HG02870 (cell line): ENCODE data around the gene WASF2.
"Not testable (repeated sequence)": the region's sequence is repeated elsewhere in the genome, so short reads cannot be mapped to it uniquely, and the experiment has no call there.

Experiments
- ATAC-seq: cut with Tn5 transposase; IDR thresholded peaks from one replicate; pipeline ENCODE4 v1.9.1; 2021; ENCODE audit warnings: mild to moderate bottlenecking, moderate library complexity; ENCODE audit not compliant: unreplicated experiment

WASF2 gene

DNA sequence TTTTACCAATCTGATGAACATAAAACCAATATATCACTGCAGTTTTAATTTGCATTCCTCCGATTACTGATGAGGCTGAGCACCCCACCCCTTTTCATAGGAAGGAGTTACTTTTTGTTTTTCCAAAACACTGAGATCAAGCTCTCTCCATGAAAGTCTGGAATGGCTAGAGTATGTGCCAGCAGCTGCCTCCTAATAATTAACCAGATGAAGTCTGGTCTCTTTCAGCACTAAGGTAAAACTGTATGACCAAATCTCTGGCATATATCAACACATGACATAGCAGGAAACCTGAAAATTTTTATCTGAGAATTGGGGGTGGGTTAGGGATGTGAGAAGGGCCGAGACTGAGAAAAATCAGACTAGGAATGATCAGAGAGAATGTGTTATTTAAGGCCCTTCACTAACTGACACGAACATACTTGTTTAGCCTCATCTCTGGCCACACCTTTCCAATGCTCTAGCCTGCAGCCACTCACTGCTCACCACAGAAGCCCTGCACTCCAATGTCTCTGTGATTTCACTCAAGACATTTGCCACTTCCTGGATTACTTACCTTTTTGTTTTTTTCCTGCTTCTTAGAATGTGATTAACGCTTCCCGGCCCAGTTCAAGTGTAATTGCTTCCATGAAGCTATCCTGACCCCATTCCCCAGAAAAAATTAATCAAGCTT lies 34.7 kb downstream of the WASF2 start:
- ATAC-seq, result no peak

DNA sequence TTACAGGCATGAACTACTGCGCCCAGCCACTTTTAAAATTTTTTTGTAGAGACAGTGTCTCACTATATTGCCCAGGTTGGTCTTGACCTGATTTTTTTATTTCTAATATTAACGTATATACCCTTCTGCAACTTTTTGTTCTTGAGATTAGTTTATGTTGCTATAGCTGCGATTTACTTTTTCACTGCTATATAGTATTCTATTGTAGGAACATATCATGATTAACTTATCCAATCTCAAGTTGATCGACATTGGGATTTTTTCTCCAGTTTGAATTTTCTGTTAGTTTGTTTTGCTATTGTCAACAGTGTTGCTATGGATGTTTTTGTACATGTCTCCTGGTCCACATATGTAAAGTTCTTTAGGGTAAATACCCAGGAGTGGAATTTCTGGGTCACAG lies 35.4 kb downstream of the WASF2 start:
- ATAC-seq, result no peak

DNA sequence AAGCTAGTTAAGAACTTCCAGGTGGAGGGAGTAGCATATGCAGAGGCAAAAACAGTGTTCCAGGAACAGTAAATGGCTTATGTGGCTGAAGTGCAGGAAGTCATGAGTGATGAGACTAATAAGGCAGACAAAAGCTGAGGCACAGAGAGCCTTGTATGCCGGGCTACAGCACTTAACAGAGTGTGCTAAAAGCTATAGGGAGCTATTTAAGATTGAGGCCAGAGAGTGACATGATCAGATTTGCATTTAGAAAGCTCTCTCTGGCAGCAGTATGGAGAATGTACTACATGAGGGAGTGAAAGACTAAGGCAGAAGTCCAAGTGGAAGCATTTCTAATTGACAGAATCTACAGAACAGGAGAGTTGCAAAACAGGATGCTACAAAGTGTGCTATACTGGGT lies 38.6 kb downstream of the WASF2 start:
- no peak for ATAC-seq

DNA sequence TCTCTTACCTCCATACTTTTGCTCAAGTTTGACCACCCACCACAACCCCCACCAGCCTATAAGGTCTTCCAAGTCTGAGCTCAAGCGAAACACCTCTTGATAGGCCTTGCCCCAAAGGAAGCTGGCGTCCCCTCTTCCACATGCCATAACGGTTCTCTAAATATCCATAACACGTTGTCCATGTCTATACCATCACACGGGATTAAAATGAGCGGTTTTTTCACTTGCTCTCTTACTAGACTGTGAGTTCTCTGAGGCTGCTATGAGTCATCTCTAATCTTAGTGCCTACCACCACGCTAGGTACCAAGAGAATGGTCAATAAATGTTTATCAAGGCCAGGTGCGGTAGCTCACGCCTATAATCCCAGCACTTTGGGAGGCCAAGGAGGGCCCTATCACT lies 41.0 kb downstream of the WASF2 start:
- no peak for ATAC-seq

DNA sequence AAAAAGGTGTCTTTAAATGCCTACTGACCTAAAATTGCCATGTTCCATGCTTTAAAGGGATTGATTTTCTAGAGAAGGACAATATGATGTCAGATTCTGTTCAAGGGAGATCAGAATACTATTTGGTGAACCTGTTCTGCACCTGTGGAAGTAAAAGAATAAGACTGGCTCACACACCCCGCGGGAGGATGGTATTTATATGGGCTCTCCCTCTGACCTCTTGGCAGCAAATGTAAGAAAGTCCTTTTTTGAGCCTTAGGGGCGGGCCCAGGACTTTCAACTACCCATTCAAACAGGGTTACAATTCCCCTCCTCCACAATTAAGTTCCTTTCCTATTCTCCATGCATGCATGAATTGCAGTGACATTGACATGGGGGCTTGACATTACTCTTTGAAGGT lies 42.1 kb downstream of the WASF2 start:
- ATAC-seq, result no peak

DNA sequence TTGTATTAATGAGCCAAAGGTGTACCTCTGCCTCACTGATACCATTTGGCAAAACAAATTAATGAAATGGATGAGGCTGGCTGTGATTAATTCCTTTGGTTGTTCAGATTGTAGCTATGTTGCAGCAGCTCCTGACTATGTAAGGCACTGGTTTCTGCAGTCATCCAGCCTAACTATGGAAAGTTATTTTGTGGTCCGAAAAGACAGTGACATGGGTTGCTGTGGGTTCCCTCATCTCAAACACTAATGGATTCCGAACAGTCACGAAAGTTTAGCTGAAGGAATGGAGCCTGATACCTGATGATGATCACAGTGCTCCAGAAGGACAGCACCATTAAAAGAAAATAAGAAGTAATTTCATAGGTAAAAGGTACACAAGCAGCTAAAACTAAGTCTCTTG lies 42.6 kb downstream of the WASF2 start:
- ATAC-seq, result no peak

DNA sequence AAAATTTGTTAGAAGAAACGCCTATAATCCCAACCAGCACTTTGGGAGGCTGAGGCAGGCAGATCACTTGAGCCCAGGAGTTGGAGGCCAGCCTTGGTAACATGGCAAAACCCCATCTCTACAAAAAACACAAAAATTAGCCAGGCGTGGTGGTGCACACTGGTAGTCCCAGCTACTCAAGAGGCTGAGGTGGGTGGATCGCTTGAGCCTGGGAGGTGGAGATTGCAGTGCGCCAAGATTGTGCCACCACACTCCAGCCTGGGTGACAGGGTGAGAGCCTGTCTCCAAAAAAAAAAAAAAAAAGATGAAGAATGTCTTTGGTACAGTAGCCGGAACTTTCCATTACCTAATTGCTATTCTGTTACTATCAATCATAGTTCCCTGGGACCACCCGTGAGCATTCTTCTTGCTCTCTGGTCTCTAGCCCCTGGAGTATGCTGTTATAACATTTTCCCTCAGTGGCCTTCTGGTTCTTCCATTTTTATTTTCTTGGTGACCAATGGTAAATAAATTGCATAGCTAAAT lies 43.4 kb downstream of the WASF2 start:
- no peak for ATAC-seq

DNA sequence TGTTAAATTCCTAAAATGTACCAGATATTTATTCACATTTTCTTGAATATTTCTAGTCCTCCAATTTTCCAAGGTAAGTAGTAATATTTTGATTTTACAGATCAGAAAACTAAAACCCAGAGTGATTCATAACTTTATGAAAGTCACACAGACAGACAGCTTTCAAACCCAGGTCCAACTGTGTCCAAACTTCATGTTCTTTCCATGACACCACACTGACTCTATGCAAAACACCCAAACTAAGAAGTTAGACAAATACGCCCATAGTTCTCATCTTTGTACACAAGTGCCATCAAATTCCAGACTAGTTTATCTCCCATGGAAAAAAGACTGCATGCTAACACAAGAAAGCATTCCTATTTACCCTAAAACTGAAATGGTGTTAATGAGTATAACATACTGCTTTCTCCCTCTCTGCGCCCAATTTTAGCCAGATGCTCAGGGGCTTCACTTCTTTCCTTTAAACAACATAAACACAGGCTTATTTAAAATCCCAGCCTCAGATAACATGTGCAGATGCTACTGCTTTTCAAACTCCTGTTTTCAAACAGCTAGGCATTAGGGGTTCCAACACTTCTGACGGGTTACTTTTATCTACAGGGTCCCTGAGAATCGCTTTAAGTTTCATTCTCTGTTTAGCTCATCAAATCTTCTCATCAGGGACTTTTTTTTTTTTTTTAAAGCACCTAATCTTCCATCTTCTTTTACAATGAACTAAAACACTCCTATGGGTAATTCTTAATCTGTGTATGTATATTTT lies 44.6 kb downstream of the WASF2 start:
- no peak for ATAC-seq

DNA sequence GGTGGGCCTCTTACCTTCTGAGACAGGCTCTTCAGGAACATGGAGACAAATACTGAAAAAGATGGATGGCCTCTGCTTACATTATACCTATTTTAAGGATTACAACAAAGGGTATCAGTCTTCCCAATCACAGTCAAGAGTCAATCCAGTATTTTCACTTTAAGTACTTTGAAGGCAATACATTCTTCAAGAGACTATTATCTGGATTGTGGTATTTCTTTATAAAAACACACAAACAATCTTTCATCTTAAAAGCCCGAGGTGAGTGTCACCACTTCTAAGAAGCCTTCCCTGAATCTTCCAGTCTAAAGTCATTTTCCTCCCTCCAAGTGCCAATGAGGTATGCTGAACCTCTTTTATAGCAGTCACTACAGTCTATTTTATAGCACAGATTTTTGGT lies 45.3 kb downstream of the WASF2 start:
- no peak for ATAC-seq

DNA sequence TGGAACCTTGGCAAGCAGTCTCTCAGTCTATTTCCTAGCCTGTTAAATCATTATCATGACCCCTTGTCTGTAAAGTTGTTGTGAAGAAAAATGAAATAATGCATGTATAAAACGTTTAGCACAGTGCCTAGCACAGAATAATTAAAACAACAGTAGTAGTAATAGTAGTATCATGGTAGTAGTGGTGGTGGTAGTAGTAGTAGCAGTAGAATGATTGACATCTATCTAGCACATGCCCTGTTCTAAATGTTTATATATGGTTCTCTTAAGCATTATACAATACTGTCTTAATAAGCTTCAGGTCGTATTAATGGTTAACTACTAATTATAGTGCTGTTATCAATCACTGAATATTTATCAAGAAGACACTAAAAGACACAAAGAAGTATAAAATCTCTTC lies 50.8 kb downstream of the WASF2 start:
- ATAC-seq, result no peak

DNA sequence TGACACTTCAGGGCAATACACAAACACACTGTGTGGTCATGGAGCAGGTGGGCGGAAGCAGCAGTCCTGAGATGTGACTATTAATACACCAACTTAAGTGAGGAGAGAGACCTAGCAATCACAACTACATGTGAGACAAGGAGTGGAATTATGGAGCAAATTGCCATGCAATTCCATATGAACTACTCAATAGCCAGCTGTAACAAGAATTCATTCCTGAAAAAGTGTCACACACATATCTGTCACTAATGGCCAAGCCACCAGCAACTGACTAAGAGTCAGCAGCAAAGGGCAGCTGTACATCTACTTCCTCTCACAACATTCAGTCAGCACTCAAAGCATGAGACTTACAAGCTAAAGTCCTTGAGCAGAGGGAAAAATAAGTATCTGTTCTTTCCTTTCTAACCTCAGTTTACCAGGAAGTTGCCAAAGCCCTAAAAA lies 51.3 kb downstream of the WASF2 start:
- ATAC-seq, result no peak

DNA sequence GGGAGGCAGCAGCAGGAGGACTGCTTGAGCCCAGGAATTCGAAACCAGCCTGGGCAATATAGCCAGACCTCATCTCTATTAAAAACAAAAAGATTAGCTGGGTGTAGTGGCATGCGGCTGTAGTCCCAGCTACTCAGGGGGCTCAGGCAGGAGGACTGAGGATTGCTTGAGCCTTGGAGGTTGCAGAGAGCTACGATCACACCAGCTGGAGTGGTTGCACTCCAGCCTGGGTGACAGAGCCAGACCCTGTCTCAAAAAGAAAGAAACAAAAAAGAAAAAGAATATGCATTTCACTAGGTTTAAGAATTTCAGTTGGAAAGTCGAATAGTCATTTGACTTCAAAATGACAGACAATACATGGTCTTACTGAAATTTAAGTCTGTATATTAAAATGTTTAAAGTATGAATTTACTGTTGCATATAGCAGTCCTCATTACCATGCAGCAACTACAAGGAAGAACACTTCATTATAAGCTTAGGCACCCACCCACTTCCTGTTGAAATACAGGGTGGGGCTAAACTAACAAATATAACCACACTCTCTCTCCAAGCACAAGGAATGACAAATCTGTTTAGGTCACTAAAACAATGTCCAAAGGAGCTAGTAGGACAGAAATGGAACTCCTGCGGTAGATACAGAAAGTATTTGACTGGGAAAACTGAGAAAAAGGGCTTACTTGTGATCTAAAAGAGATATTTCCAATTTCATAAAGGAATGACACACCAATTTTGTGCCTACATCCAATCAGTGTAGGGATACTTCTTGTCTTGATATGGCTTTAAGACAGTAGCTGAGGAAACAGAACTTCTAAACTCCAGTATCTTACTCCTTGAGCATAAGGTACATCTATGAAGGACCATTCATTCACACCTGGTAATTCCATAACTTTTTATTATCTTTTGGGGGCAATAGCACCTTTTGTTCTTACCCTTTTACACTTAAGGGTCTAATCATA lies 53.5 kb downstream of the WASF2 start:
- no peak for ATAC-seq

DNA sequence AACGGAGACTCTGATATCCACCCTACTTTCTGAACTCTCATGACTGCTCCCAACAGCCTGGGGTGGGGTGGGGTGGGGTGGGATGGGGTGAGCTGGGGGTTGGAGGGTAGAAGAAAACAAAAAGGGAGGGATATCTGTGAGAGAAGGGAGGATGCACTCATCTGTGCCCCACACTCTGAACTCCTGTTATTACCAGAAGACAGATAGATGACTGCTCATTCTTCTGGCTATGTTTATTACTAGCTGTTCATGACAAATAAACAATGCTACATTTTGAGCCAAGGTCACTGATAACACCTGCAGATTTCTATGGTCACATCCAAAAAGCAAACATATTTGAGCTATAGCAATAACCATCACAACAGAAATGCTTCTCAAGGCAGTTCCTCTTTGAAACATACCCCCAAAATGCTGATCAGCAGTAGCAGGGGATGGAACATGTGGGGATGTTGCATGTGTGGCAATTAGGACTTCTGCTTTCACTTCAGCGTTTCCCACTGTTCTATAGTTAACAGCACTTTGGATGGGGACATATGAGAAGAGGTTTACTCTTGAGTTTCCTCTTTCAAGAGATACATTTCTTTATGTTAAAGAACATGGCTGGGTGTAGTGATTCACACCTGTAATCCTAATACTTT lies 54.3 kb downstream of the WASF2 start:
- no peak for ATAC-seq

DNA sequence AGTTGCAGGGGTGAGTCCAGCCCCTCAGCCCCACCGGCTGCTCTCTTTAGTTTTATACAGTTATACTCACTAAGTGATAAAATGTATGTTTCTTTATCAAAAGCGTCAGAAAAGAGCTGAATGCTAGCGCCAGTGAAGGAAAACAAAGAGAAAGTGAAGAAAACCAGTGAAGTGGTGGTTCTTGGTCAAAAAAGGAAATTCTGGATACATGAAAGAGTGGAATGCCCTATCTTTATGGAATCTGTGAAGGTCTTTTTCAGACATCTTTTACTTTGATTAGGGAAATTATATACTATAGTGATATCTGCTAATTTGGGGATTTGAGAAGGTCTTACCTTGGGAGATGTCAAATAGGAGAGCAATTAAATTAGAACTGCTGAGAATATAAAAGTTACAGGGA lies 56.3 kb downstream of the WASF2 start:
- no peak for ATAC-seq

DNA sequence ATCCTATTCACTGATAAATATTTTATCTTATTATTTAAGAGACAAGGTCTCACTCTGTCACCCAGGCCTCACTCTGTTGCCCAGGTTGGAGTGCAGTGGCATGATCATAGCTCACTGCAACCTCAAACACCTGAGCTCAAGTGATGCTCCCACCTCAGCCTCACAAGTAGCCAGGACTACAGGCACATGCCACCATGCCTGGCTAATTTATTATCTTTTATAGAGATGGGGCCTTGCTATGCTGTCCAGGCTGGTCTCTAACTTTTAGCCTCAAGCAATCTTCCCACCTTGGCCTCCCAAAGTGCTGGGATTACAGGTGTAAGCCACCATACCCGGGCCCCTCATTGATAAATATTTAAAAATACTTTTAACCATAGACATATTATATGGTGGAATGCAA lies 57.2 kb downstream of the WASF2 start:
- ATAC-seq, result not testable (repeated sequence)

DNA sequence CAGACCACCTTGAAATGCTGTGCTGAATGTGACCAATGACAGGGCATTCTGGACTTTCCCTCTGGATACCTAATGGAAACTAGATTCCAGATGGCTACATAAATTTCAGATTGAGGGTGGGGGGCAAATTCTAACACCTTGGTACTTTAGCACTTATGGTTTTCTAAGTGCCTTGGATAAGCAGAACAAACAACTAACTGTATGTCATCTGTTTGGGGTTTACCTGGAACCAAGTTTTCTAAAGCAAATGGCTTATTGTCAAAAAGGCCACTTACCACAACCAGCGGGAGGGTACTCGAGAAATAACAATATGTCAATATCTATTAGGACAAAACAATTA lies 58.4 kb downstream of the WASF2 start:
- no peak for ATAC-seq

DNA sequence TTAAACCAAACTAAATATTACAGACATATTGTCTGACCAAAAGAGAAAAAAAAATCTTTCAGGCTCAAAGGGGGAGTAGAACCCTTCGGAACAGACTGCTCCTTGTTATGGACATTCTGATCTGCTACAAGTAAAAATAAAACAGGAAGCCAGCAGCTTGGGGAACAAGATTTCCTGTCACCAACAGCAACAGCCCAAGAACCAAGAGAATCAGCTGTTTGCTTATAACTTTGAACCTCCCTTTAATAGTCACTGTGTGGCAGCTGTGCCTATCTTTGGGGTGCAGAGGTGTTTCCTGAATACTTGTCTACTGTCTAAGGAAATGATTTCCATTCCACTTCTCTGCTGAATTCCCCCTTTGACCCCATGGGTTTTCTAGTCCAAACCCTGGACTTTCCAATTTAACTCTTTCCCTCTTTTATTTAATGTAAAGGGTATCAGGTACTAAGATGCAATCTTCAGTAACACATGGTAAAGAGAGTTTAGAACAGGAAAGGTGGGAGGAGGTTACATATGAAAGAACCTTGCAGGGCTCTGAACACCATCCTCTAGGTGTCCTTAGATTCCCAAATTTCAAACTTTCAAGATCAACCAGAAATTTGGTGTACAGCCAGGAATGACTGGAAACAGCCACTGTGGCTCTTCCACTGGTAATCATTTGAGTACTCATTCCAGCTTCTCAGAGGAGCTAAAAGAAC lies 58.9 kb downstream of the WASF2 start:
- no peak for ATAC-seq

DNA sequence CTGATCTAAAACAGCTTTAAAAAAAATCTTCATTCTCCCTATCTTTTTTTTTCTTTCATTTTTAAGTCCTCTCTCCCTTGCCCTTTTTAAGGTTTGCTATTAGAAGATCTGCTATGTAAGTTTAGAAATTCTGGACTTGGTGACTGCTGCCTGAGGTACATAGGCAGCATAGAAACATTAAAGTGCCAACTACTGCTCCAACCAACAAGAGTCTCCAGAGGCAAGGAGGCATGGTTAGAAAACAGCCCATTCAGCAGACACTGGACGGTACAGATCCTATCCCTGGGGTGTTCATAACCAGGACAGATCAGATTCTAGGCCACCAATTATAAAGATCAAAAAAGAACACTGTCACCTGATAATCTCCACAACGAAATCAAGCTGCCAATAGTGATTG lies 60.9 kb downstream of the WASF2 start:
- no peak for ATAC-seq

DNA sequence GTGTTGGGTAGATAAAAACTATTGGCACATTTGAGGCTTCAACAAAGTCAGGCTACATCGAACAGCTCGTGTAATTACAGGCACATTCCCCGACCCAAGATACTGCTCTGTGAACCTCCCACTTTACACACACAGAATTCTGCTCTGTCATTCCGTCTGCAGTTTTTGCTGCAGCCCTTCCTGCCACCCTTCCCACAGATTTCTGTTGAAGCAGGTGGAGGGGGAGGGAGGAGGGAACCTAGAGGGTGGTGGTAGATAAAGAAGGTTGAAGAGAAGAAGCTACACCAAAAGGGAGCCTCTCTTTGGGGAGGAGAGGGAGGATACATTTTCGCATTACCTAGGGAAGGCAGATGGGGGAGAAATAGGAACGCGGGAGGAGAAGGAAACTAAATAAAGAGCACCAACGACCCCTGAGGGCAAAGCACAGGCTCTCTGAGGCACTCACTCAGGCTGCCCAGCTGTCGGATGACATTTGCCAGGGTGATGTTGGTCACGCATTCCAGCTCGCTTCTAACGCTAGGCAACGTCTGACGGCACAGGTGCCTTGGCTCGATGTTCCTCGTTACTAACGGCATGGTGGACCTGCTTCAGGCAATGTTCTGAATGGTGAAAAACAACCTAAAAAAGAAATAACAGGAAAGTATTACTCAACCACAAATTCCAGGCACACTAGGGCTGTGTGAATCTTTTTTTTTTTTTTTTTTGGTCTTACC lies 61.5 kb downstream of the WASF2 start:
- ATAC-seq, result no peak

DNA sequence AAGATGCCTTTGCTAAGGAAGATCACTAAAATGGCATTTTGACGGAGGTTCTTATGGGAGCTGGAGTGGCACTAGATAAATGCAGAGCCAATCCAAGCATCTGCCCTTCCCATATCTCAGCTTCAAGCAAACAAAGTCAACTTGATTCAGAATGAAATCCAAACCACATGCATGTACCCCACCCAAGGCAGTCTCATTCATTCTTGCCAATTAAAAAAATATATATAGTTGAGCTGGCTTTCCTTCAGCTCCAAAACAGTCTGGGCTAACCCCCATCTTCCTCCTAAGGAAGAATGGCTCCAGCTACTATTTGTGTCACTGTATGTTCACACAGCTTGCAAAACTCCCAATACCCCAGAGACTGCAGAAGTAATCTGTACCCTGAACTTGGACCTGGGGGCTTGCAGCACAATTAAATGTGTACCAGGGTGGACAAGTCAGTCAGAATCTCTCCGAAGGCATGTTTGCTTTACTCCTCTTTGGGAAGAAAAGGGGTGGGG lies 62.1 kb downstream of the WASF2 start:
- ATAC-seq, result no peak
